ENCODE results near the gene POM121L2. TPM values are rescaled to one million over a fixed set of nuclear protein-coding genes. Genes with fewer than 3 reads are reported as not detected.

Gene POM121L2
- total and polyA plus RNA-seq, 10 of the 15 experiments (the other 5 are each of a cell fraction or from before 2014, with no cell fraction given) = 0.04 TPM; not detected in 9

GRCh38 chr6:27294409-27294808 is 17.7 kb downstream of the POM121L2 start (continued):
- TF ChIP-seq PRDM15 (CRISPR knock-in tag; IDR thresholded peaks at IDR 0.05) = no peak
- no peak for TF ChIP-seq HSF1 (IDR thresholded peaks at IDR 0.05; ENCODE audit: low read depth, low read length)
- no peak for TF ChIP-seq JUND (IDR thresholded peaks at IDR 0.05; ENCODE audit: low read depth, low read length)

- DNase-seq (ENCODE audit: low read depth, low spot score) (no peak), FAIRE-seq (no peak), ATAC-seq (no peak)
- peaks cover 6% of the 10 kb centered on the region for H3K9me3 ChIP-seq (replicated peaks; ENCODE audit: control insufficient read depth, insufficient read depth, low read length)
- ChIA-PET POLR2A (interaction anchor here (0.7 kb wide), 1 partner anchor 617 kb away, joined by 3 read pairs; no protein-coding TSS in a partner anchor), CTCF (interaction anchor here (0.9 kb wide), 1 partner anchor 225 kb away, joined by 4 read pairs; no protein-coding TSS in a partner anchor), SMC1A (ENCODE audit: uncharacterized antibody, unreplicated experiment) (interaction anchor here (0.9 kb wide), 1 partner anchor 116 kb away, joined by 4 read pairs; no protein-coding TSS in a partner anchor), RAD21 (ENCODE audit: unreplicated experiment) (no interaction called here)
- no peak overlapping the region for H2AFZ ChIP-seq (ENCODE audit: control insufficient read depth, low read depth, low read length)
- no peaks in the 10 kb centered on the region for H3K79me2 ChIP-seq (ENCODE audit: control insufficient read depth, insufficient read depth, low read length)
- no peaks in the 10 kb centered on the region; the same call in 1 of the 2 replicates for H3K4me1 ChIP-seq (ENCODE audit: control insufficient read depth, insufficient read depth, low read length)
- in situ Hi-C loops (cut with MboI) = no loop called here
- no peaks in the 10 kb centered on the region for H3K36me3 ChIP-seq (ENCODE audit: control insufficient read depth in 2 of 2, insufficient read depth in 2 of 2, low read length in 1 of 2)
- H3K27me3 ChIP-seq (replicated peaks in 1 of 2; ENCODE audit: control insufficient read depth in 2 of 2, insufficient read depth in 2 of 2, low read length in 1 of 2) = peaks cover 2 to 9% of the 10 kb centered on the region in 2 experiments
- no peak overlapping the region for H3K9ac ChIP-seq (ENCODE audit: control insufficient read depth, insufficient read depth, low read length)
- H3K27ac ChIP-seq (ENCODE audit: control insufficient read depth, insufficient read depth) = no peak overlapping the region
- intact Hi-C loops (cut with micrococcal nuclease; ENCODE audit: unreplicated experiment) = no loop called here
- 0 out of 2 replicates have a peak overlapping the region, but pooled peaks have one; percentile 15 for H3K4me3 ChIP-seq
- peak overlapping the region; percentile 44; the same call in 1 of the 2 replicates for H3K4me2 ChIP-seq (ENCODE audit: control insufficient read depth, insufficient read depth)
- BruUV-seq (replicated peaks) = no TSS peak
- 20% methylated on average over 28 of the region's 28 CpGs for WGBS (ENCODE audit: insufficient coverage, insufficient replicate concordance, low lambda C conversion rate, missing lambda C conversion rate)
- H4K20me1 ChIP-seq (ENCODE audit: control insufficient read depth, insufficient read depth) = no peaks in the 10 kb centered on the region
- no peak for TF ChIP-seq MYC (IDR thresholded peaks at IDR 0.05; ENCODE audit: insufficient read depth, insufficient read length, insufficient replicate concordance, low read length, severe bottlenecking)
- TF ChIP-seq SREBF2 (IDR thresholded peaks at IDR 0.05; ENCODE audit: low read length) = peak; percentile 76
- TF ChIP-seq ZNF217 (IDR thresholded peaks at IDR 0.05) = no peak
- TF ChIP-seq SP1 (IDR thresholded peaks at IDR 0.05; ENCODE audit: low read depth, low read length) = no peak
- TF ChIP-seq PBX3 (IDR thresholded peaks at IDR 0.05; ENCODE audit: insufficient replicate concordance, low read depth, low read length) = no peak
- TF ChIP-seq ETV6 (conservative IDR thresholded peaks at IDR 0.05 in 1 of 2, IDR thresholded peaks at IDR 0.05 in 1 of 2; ENCODE audit: borderline replicate concordance in 1 of 2, low read depth in 1 of 2) = no peak
- TF ChIP-seq WRNIP1 (IDR thresholded peaks at IDR 0.05; ENCODE audit: borderline replicate concordance, low read depth, low read length) = no peak
Observed at GRCh38 chr6:27293436-27294098, 18.5 kb downstream of the POM121L2 start.

All from GM12878 (cell line).